Thyroid gland (tissue), 4 donors: Measurements from ENCODE around the gene TCP11L2.

Experiments
- CTCF ChIP-seq, 6 experiments: fragments of 200-600 bp in 3 of 6; fragments of 450-650 bp in 3 of 6; sonication (generic) in 3 of 6; IDR thresholded peaks; one replicate each; pipeline ENCODE4 v1.5.1; 2016 to 2019; ENCODE audit warnings: antibody characterized with exemption in 6 of 6, mild to moderate bottlenecking in 2 of 6, inconsistent platforms in 1 of 6, moderate library complexity in 1 of 6
- POLR2A ChIP-seq, 2 donors: fragments of 450-650 bp; IDR thresholded peaks; one replicate each; pipeline ENCODE4 v1.6.1; 2017; ENCODE audit warnings: antibody characterized with exemption in 2 of 2, mild to moderate bottlenecking in 2 of 2, moderate library complexity in 1 of 2

- TF ChIP-seq CTCF (IDR thresholded peaks at IDR 0.05), result no peak
- no peak for TF ChIP-seq POLR2A (IDR thresholded peaks at IDR 0.05)
Measured at GRCh38 chr12:106291342-106291741, 11.2 kb upstream of the TCP11L2 start.
